ENCODE results near the gene MICAL3. TPM values are rescaled to one million over a fixed set of nuclear protein-coding genes. Genes with fewer than 3 reads are reported as not detected.
"Not testable (repeated sequence)": the region's sequence is repeated elsewhere in the genome, so short reads cannot be mapped to it uniquely, and the experiment has no call there.

The MICAL3 gene
- total RNA-seq, 1 donor from 2014 or later = 28.2 TPM

GRCh38 chr22:18032455-18033101 lies 8.2 kb upstream of the MICAL3 start:
- DNase-seq = no peak

GRCh38 chr22:18031695-18032454 lies 7.5 kb upstream of the MICAL3 start:
- DNase-seq = no peak

GRCh38 chr22:18029686-18030267 lies 5.4 kb upstream of the MICAL3 start:
- no peak for DNase-seq

GRCh38 chr22:18028817-18029527 lies 4.6 kb upstream of the MICAL3 start:
- no peak for DNase-seq

- not testable (repeated sequence) for DNase-seq
Observed at GRCh38 chr22:18025898-18026297, 1.5 kb upstream of the MICAL3 start.

GRCh38 chr22:18024956-18025720 lies 777 bp upstream of the MICAL3 start:
- DNase-seq = no peak

GRCh38 chr22:18023509-18024275 lies 669 bp downstream of the MICAL3 start:
- peak; percentile 86 for DNase-seq

- DNase-seq = no peak
Observed at GRCh38 chr22:18022876-18023275, 1.5 kb downstream of the MICAL3 start.

- DNase-seq = no peak
Observed at GRCh38 chr22:18021431-18021830, 2.9 kb downstream of the MICAL3 start.

- not testable (repeated sequence) for DNase-seq
Observed at GRCh38 chr22:18020743-18021142, 3.6 kb downstream of the MICAL3 start.

GRCh38 chr22:18013947-18014346 lies 10.4 kb downstream of the MICAL3 start:
- DNase-seq = no peak

- no peak for DNase-seq
Observed at GRCh38 chr22:18013436-18013835, 10.9 kb downstream of the MICAL3 start.

- DNase-seq = no peak
Observed at GRCh38 chr22:18012531-18012930, 11.8 kb downstream of the MICAL3 start.

GRCh38 chr22:18010266-18010665 lies 14.1 kb downstream of the MICAL3 start:
- no peak for DNase-seq

GRCh38 chr22:18008136-18008535 lies 16.2 kb downstream of the MICAL3 start:
- DNase-seq = no peak

GRCh38 chr22:18005201-18005926 lies 19.0 kb downstream of the MICAL3 start:
- no peak for DNase-seq

- not testable (repeated sequence) for DNase-seq
Observed at GRCh38 chr22:18001894-18002315, 22.5 kb downstream of the MICAL3 start.

GRCh38 chr22:18001040-18001893 lies 23.1 kb downstream of the MICAL3 start:
- DNase-seq = peak; percentile 99

- no peak for DNase-seq
Observed at GRCh38 chr22:18000441-18001039, 23.8 kb downstream of the MICAL3 start.

Data from skin of body (tissue), 2 donors.